SU-DHL-6 (cell line): ENCODE data around the gene PAQR4.

ENCODE experiments used
- H2AFZ ChIP-seq: fragments of 200-600 bp; sonication (generic); 2 replicates; pipeline ENCODE4 v1.6.1; 2014; ENCODE audit warnings: low read depth, mild to moderate bottlenecking, moderate library complexity, mixed read lengths, antibody characterized with exemption, low read length; ENCODE audit not compliant: severe bottlenecking
- H3F3A ChIP-seq: fragments of 200-600 bp; shearing (Covaris generic); 2 replicates; pipeline ENCODE4 v1.6.0; 2016; ENCODE audit warnings: antibody characterized with exemption, mild to moderate bottlenecking; ENCODE audit not compliant: insufficient read depth
- H3K27ac ChIP-seq: fragments of 200-600 bp; sonication (generic); 2 replicates; pipeline ENCODE4 v1.5.1; 2016; ENCODE audit warnings: low read depth, mild to moderate bottlenecking, low read length, moderate library complexity, mixed read lengths
- H3K27me3 ChIP-seq: fragments of 200-600 bp; sonication (generic), shearing (Covaris generic); 2 replicates; pipeline ENCODE4 v1.6.0; 2014; ENCODE audit warnings: mild to moderate bottlenecking, low read length
- H3K36me3 ChIP-seq: fragments of 200-600 bp; sonication (generic); 2 replicates; pipeline ENCODE4 v1.6.1; 2014; ENCODE audit warnings: mild to moderate bottlenecking, low read length, mixed read lengths
- H3K4me2 ChIP-seq: fragments of 300-600, 200-600 bp; shearing (Covaris generic), sonication (generic); 2 replicates; pipeline ENCODE4 v1.6.0; 2014; ENCODE audit warnings: low read length, low read depth, mild to moderate bottlenecking; ENCODE audit not compliant: poor library complexity, severe bottlenecking
- H3K4me3 ChIP-seq: fragments of 200-600 bp; sonication (generic); 2 replicates; pipeline ENCODE4 v1.5.1; 2014; ENCODE audit warnings: antibody characterized with exemption, low read length, mild to moderate bottlenecking, mixed read lengths; ENCODE audit not compliant: insufficient read depth, poor library complexity, severe bottlenecking
- H3K79me2 ChIP-seq: fragments of 200-600 bp; sonication (generic); 2 replicates; pipeline ENCODE4 v1.6.1; 2014; ENCODE audit warnings: mild to moderate bottlenecking, low read length, moderate library complexity; ENCODE audit not compliant: insufficient read depth
- H3K9ac ChIP-seq: fragments of 200-600 bp; sonication (generic); 2 replicates; pipeline ENCODE4 v1.7.0; 2014; ENCODE audit warnings: mild to moderate bottlenecking, low read length
- H3K9me2 ChIP-seq: fragments of 200-600 bp; sonication (generic); replicated peaks from 2 replicates; pipeline ENCODE4 v1.6.1; 2014; ENCODE audit warnings: low read length; ENCODE audit not compliant: insufficient read depth
- H3K9me3 ChIP-seq: fragments of 200-600 bp; sonication (generic); 2 replicates; pipeline ENCODE4 v1.6.1; 2014; ENCODE audit warnings: low read length, mixed read lengths; ENCODE audit not compliant: insufficient read depth
- H4K20me1 ChIP-seq: fragments of 200-600 bp; sonication (generic); 2 replicates; pipeline ENCODE4 v1.6.1; 2014; ENCODE audit warnings: low read depth, mild to moderate bottlenecking, antibody characterized with exemption, low read length, moderate library complexity, mixed read lengths
- CTCF ChIP-seq: fragments of 200-600 bp; sonication (generic); IDR thresholded peaks from one replicate; pipeline ENCODE4 v1.5.1; 2017; ENCODE audit warnings: antibody characterized with exemption, mild to moderate bottlenecking, low read length, moderate library complexity; ENCODE audit not compliant: insufficient read depth, poor library complexity, severe bottlenecking
- EZH2phosphoT487 ChIP-seq: fragments of 200-600 bp; sonication (generic), shearing (Covaris generic); conservative IDR thresholded peaks from 2 replicates; pipeline ENCODE4 v1.6.1; 2018; ENCODE audit warnings: mild to moderate bottlenecking, antibody characterized with exemption, low read length, moderate library complexity, mixed read lengths

PAQR4 gene

GRCh38 chr16:2924901-2925755, 44.0 kb upstream of the PAQR4 start:
- Histone ChIP-seq H2AFZ (no peak overlapping the region), H3K9me2 (no peaks in the 10 kb centered on the region), H3K27ac (no peak overlapping the region), H4K20me1 (no peaks in the 10 kb centered on the region), H3K36me3 (no peaks in the 10 kb centered on the region), H3K79me2 (no peaks in the 10 kb centered on the region), H3K4me2 (no peak overlapping the region), H3K4me3 (no peak overlapping the region), H3K9ac (no peak overlapping the region), H3K27me3 (no peaks in the 10 kb centered on the region), H3K9me3 (no peaks in the 10 kb centered on the region), H3F3A (no peaks in the 10 kb centered on the region)
- TF ChIP-seq EZH2phosphoT487 (no peak), CTCF (no peak)

GRCh38 chr16:2925951-2926649, 43.0 kb upstream of the PAQR4 start:
- Histone ChIP-seq H3K79me2 (no peaks in the 10 kb centered on the region), H3F3A (no peaks in the 10 kb centered on the region), H3K9me2 (no peaks in the 10 kb centered on the region), H3K4me3 (no peak overlapping the region), H3K9ac (no peak overlapping the region), H2AFZ (no peak overlapping the region), H3K4me2 (no peak overlapping the region), H3K9me3 (no peaks in the 10 kb centered on the region), H4K20me1 (no peaks in the 10 kb centered on the region), H3K36me3 (no peaks in the 10 kb centered on the region), H3K27me3 (no peaks in the 10 kb centered on the region), H3K27ac (no peak overlapping the region)
- TF ChIP-seq CTCF (no peak), EZH2phosphoT487 (no peak)

GRCh38 chr16:2926650-2926999, 42.5 kb upstream of the PAQR4 start:
- no peak overlapping the region for H3K4me3 ChIP-seq
- H3K4me2 ChIP-seq = peak overlapping the region; percentile 27
- TF ChIP-seq EZH2phosphoT487 (no peak), CTCF (no peak)
- H4K20me1 ChIP-seq = no peaks in the 10 kb centered on the region
- H3F3A ChIP-seq = no peaks in the 10 kb centered on the region
- no peaks in the 10 kb centered on the region for H3K9me2 ChIP-seq
- no peak overlapping the region for H3K9ac ChIP-seq
- H2AFZ ChIP-seq = no peak overlapping the region
- no peak overlapping the region for H3K27ac ChIP-seq
- no peaks in the 10 kb centered on the region for H3K36me3 ChIP-seq
- H3K27me3 ChIP-seq = no peaks in the 10 kb centered on the region
- no peaks in the 10 kb centered on the region for H3K9me3 ChIP-seq
- no peaks in the 10 kb centered on the region for H3K79me2 ChIP-seq
